ENCODE data around the gene ADGRB2.

Gene ADGRB2

GRCh38 chr1:31699341-31699891, 64.7 kb downstream of the ADGRB2 start:
- no peak for DNase-seq

GRCh38 chr1:31697369-31697984, 66.7 kb downstream of the ADGRB2 start:
- no peak for DNase-seq

GRCh38 chr1:31696242-31696641, 67.9 kb downstream of the ADGRB2 start:
- DNase-seq = no peak

- DNase-seq = no peak
Observed at GRCh38 chr1:31695327-31695726, 68.8 kb downstream of the ADGRB2 start.

- no peak for DNase-seq
Observed at GRCh38 chr1:31694964-31695313, 69.2 kb downstream of the ADGRB2 start.

GRCh38 chr1:31694069-31694963, 69.8 kb downstream of the ADGRB2 start:
- DNase-seq = no peak

GRCh38 chr1:31693231-31693630, 70.9 kb downstream of the ADGRB2 start:
- no peak for DNase-seq

- DNase-seq = no peak
Observed at GRCh38 chr1:31691951-31692350, 72.2 kb downstream of the ADGRB2 start.

GRCh38 chr1:31691446-31691845, 72.7 kb downstream of the ADGRB2 start:
- DNase-seq = no peak

GRCh38 chr1:31690921-31691320, 73.2 kb downstream of the ADGRB2 start:
- no peak for DNase-seq

- DNase-seq = no peak
Observed at GRCh38 chr1:31689854-31690253, 74.3 kb downstream of the ADGRB2 start.

- no peak for DNase-seq
Observed at GRCh38 chr1:31689379-31689778, 74.8 kb downstream of the ADGRB2 start.

GRCh38 chr1:31688233-31688918, 75.8 kb downstream of the ADGRB2 start:
- no peak for DNase-seq

GRCh38 chr1:31687601-31688000, 76.5 kb downstream of the ADGRB2 start:
- no peak for DNase-seq

GRCh38 chr1:31685795-31686194, 78.3 kb downstream of the ADGRB2 start:
- DNase-seq = no peak

GRCh38 chr1:31683997-31684396, 80.1 kb downstream of the ADGRB2 start:
- DNase-seq = no peak

- DNase-seq = no peak
Observed at GRCh38 chr1:31681415-31681814, 82.7 kb downstream of the ADGRB2 start.

- no peak for DNase-seq
Observed at GRCh38 chr1:31679676-31680230, 84.4 kb downstream of the ADGRB2 start.

- no peak for DNase-seq
Observed at GRCh38 chr1:31679091-31679490, 85.0 kb downstream of the ADGRB2 start.

- DNase-seq = no peak
Observed at GRCh38 chr1:31678681-31679080, 85.5 kb downstream of the ADGRB2 start.

GRCh38 chr1:31677949-31678348, 86.2 kb downstream of the ADGRB2 start:
- no peak for DNase-seq

GRCh38 chr1:31677401-31677800, 86.7 kb downstream of the ADGRB2 start:
- DNase-seq = no peak
